GM12874 (cell line): ENCODE results near the gene VN1R5.

Experiments used
- CTCF ChIP-seq: IDR thresholded peaks from 2 replicates; pipeline ENCODE4 v1.5.1; 2011; ENCODE audit warnings: low read depth, mild to moderate bottlenecking, control low read depth, low read length, moderate library complexity; ENCODE audit not compliant: insufficient read depth

VN1R5 gene

GRCh38 chr1:247297263-247298123 is 41.6 kb downstream of the VN1R5 start:
- no peak for TF ChIP-seq CTCF

DNA sequence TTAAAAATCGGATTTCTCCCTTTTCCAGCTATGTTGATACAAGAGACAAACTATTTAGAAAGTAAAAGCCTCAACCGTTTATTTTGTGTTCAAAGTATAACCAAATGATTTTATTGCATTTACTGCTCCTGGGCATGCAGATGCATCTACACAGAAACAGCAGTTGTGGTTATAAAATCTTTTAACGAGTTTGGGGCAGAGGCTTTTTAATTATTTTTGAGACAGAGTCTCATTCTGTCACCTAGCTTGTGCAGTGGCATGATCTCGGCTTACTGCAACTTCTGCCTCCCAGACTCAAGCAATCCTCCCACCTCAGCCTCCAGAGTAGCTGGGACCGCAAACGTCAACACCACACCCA is 42.2 kb downstream of the VN1R5 start:
- no peak for TF ChIP-seq CTCF

DNA sequence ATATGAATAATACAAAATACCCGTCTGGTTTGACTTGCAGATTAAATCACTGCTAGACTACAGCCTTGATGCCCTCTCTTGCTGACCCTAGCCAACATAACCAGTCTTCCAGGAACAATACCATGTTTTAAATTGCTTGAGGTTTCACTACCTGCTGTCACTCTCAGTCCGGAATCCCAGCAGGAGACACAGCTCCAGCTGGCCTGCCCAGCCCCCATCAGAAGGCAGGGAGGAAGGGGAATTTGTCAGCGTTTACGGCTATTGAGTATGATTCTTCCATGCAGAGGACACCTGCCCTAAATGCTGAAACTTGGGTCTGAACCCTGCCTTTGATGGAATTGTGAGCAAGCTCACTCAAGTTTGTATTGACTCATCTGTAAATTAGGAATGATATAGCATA is 42.8 kb downstream of the VN1R5 start:
- no peak for TF ChIP-seq CTCF

DNA sequence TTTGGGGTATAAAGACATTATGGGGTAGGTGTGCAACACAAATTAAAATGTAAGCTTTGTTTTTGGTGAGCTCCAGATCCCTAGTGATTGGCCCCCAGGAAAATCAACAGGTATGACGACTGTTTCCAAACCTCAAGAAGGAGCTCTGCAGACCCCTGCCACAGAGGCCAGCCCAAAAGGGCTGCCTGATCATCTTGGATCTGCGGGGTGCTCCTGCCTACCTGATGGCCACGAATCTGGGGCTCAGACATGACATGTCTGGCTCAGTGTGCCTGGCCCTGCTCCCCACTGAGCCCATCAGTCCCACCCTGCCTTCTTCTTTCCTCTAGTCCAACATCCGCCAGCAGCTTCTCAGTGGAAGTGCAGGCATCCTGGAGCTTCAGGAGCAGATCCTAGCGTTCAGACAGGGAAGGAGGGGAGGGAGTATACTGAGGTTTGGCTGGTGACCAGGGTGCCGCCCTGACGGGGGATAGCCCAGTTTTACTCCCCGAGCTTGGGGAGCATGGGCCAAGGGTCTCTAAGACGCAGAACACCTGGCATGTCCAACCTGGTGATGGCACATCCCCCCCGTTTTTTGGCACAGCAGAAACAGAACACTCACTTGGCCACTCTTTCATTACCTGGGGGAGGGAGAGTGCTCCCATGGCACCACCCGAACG is 44.0 kb downstream of the VN1R5 start:
- TF ChIP-seq CTCF = no peak

DNA sequence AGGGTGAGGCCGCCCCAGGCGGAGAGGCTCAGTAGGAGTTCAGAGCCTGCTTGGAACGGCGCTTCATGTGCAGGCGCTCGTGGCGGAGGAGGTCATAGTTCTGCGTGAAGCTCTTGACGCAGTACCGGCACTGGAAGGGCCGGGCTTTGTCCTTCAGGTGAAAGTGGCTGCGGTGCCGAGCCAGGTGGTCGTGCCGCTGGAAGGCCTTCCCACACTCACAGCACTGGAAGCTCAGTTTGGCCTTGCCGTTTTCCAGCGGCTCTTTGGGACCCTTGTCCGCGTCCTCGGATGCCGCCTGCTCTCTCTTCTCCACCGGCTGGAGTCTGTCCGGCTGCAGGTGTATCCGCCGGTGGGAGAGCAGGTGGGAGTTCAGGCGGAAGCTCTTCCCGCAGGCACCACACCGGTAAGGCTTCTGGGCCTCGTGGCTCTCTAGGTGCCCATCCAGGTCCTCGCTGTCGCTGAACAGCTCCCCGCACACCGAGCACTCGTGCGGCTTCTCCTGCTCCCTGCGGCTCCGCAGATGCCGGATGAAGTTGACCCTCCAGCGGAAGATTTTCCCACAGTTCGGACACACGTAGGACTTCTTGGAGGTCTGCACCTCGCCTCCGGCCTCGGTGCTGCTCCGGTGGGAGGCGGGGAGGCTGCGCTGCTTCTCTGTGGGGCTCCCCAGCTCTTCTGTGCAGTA is 44.8 kb downstream of the VN1R5 start:
- no peak for TF ChIP-seq CTCF

- TF ChIP-seq CTCF = no peak
Measured at GRCh38 chr1:247301176-247301540, 45.3 kb downstream of the VN1R5 start.

DNA sequence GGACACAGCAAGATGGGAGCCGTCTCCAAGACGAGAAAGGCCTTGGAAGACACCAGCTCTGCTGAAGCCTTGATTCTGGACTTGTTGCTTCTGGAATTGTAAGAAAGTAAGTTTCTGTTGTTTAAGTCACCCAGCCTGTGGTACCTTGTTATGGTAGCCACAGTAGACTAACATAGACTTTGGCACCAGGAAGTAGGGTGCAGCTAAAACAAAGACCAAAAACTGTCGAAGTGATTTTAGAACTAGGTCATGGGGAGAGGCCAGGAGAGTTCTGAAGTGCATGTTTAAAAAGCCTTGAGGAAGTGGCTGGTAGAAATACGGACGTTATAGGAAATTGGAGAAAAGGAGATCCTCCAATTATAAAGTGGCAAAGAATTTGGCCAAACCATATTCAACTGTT is 47.3 kb downstream of the VN1R5 start:
- TF ChIP-seq CTCF = no peak
